ENCODE data around the gene TRAF6.

TRAF6 gene

GRCh38 chr11:36456156-36456555 is 53.9 kb downstream of the TRAF6 start:
- DNase-seq, result no peak

- DNase-seq, result no peak
Measured at GRCh38 chr11:36455658-36456111, 54.4 kb downstream of the TRAF6 start.

- DNase-seq, result no peak
Measured at GRCh38 chr11:36454941-36455631, 55.0 kb downstream of the TRAF6 start.

GRCh38 chr11:36454551-36454940 is 55.5 kb downstream of the TRAF6 start:
- no peak for DNase-seq

- no peak for DNase-seq
Measured at GRCh38 chr11:36453678-36454077, 56.4 kb downstream of the TRAF6 start.

- no peak for DNase-seq
Measured at GRCh38 chr11:36452961-36453360, 57.1 kb downstream of the TRAF6 start.

GRCh38 chr11:36452236-36452940 is 57.7 kb downstream of the TRAF6 start:
- no peak for DNase-seq

GRCh38 chr11:36451681-36452080 is 58.4 kb downstream of the TRAF6 start:
- no peak for DNase-seq

GRCh38 chr11:36451045-36451444 is 59.0 kb downstream of the TRAF6 start:
- DNase-seq, result no peak

GRCh38 chr11:36450110-36450572 is 59.9 kb downstream of the TRAF6 start:
- no peak for DNase-seq

- no peak for DNase-seq
Measured at GRCh38 chr11:36449561-36450096, 60.4 kb downstream of the TRAF6 start.

- DNase-seq, result no peak
Measured at GRCh38 chr11:36447947-36448346, 62.1 kb downstream of the TRAF6 start.

GRCh38 chr11:36447514-36447913 is 62.6 kb downstream of the TRAF6 start:
- no peak for DNase-seq

- DNase-seq, result no peak
Measured at GRCh38 chr11:36446135-36446534, 63.9 kb downstream of the TRAF6 start.

- DNase-seq, result no peak
Measured at GRCh38 chr11:36443661-36444060, 66.4 kb downstream of the TRAF6 start.

GRCh38 chr11:36441610-36442208 is 68.4 kb downstream of the TRAF6 start:
- DNase-seq, result no peak

- no peak for DNase-seq
Measured at GRCh38 chr11:36438126-36438525, 71.9 kb downstream of the TRAF6 start.

- DNase-seq, result no peak
Measured at GRCh38 chr11:36437413-36437812, 72.7 kb downstream of the TRAF6 start.

All from activated CD4-positive, CD25-positive, alpha-beta regulatory T cell (primary cell).